Endodermal cell (in vitro differentiated cells): ENCODE results near the gene GPC4. TPM values are rescaled to one million over a fixed set of nuclear protein-coding genes. Genes with fewer than 3 reads are reported as not detected.

ENCODE experiments used
- DNase-seq: peaks from one replicate; pipeline ENCODE4 v3.0.0-alpha.2; 2017
- H3K27ac ChIP-seq: 2 replicates; pipeline ENCODE4 v1.5.1; 2013; ENCODE audit warnings: mild to moderate bottlenecking, low read depth, low read length, moderate library complexity
- H3K27me3 ChIP-seq: 2 replicates; pipeline ENCODE4 v1.6.1; 2013; ENCODE audit warnings: mild to moderate bottlenecking, low read length, moderate library complexity; ENCODE audit not compliant: insufficient read depth, control insufficient read depth, poor library complexity, severe bottlenecking
- H3K36me3 ChIP-seq: 2 replicates; pipeline ENCODE4 v1.7.0; 2013; ENCODE audit warnings: mild to moderate bottlenecking, low read length, moderate library complexity; ENCODE audit not compliant: control insufficient read depth, insufficient read depth
- H3K4me1 ChIP-seq: one replicate; pipeline ENCODE4 v1.7.0; 2013; ENCODE audit warnings: low read length; ENCODE audit not compliant: control insufficient read depth, insufficient read depth
- H3K4me3 ChIP-seq: 2 replicates; pipeline ENCODE4 v1.5.1; 2013; ENCODE audit warnings: mild to moderate bottlenecking, low read length, moderate library complexity
- H3K9ac ChIP-seq: 2 replicates; pipeline ENCODE4 v1.6.1; 2013; ENCODE audit warnings: mild to moderate bottlenecking, low read length, moderate library complexity; ENCODE audit not compliant: poor library complexity, severe bottlenecking; ENCODE audit errors: extremely low read depth
- H3K9me3 ChIP-seq: 2 replicates; pipeline ENCODE4 v1.6.1; 2013; ENCODE audit warnings: mild to moderate bottlenecking, low read length, moderate library complexity; ENCODE audit not compliant: control insufficient read depth
- H3K27ac Mint-ChIP-seq: 2 replicates; pipeline ENCODE4 v1.8.0; 2020; ENCODE audit warnings: mixed read lengths
- H3K27me3 Mint-ChIP-seq: 2 replicates; pipeline ENCODE4 v1.8.0; 2021; ENCODE audit warnings: mild to moderate bottlenecking, mixed read lengths; ENCODE audit not compliant: insufficient read depth
- H3K36me3 Mint-ChIP-seq: 2 replicates; pipeline ENCODE4 v1.8.0; 2020; ENCODE audit warnings: low read depth, mixed read lengths
- H3K4me1 Mint-ChIP-seq: 2 replicates; pipeline ENCODE4 v1.8.0; 2020; ENCODE audit warnings: mixed read lengths
- H3K4me3 Mint-ChIP-seq: 2 replicates; pipeline ENCODE4 v1.8.0; 2020; ENCODE audit warnings: mild to moderate bottlenecking, moderate library complexity, mixed read lengths
- H3K9me3 Mint-ChIP-seq: 2 replicates; pipeline ENCODE4 v1.8.0; 2020; ENCODE audit warnings: mild to moderate bottlenecking, mixed read lengths
- CTCF ChIP-seq: fragments of 200-600 bp; sonication (generic); conservative IDR thresholded peaks from 2 replicates; pipeline ENCODE4 v1.5.0; 2021; ENCODE audit warnings: antibody characterized with exemption, mild to moderate bottlenecking
- WGBS, 2 experiments: methylation state at CpG; one replicate each; pipeline versions ENCODE4 v1.1.5 to v1.1.7; 2013; ENCODE audit warnings: missing lambda C conversion rate in 2 of 2, mixed read lengths in 1 of 2; ENCODE audit not compliant: insufficient coverage in 1 of 2, insufficient read length in 1 of 2; 5-methylcytosine and 5-hydroxymethylcytosine counted together
- long read RNA-seq, 4 experiments: library from polyadenylated mRNA in 2 of 4; library from RNA in 1 of 4; library from capped mRNA in 1 of 4; stranded (forward) in 3 of 4; unstranded in 1 of 4; transcript quantifications; one replicate each; pipeline ENCODE4 v2.0.0, GENCODE V29; 2020 to 2021; ENCODE audit warnings: inconsistent platforms in 1 of 4
- polyA plus RNA-seq, 2 experiments: library from polyadenylated mRNA; stranded (reverse); fragments of 50-300 nt; gene quantifications; one replicate each; pipeline ENCODE4 v1.2.3, GENCODE V29; 2013
- total RNA-seq, 2 donors: library from RNA; stranded (reverse); fragmentation: NEBNext Ultra II Directional in 1 of 2; extraction: Animal tissue kit (Norgen Biotek cat#: 25700) in 1 of 2; gene quantifications; 2 replicates in 1 of 2; 3 replicates in 1 of 2; pipeline ENCODE4 v1.2.1, GENCODE V29; 2021

The GPC4 gene
- total RNA-seq = 100 to 1,000 TPM; 281 to 829 TPM
- polyA plus RNA-seq (2013, experiment 1 of 2) = 119 TPM
- 101 TPM for polyA plus RNA-seq (2013, experiment 2 of 2)
- long read RNA-seq, experiment 1, full-length matches to known transcripts = 88 of 230 reads
- long read RNA-seq, experiment 1, partial matches to known transcripts = 54 of 230 reads
- long read RNA-seq, experiment 1, other reads (novel, unspliced or antisense) = 88 of 230 reads
- long read RNA-seq, experiment 2, full-length matches to known transcripts = 728 of 868 reads
- long read RNA-seq, experiment 2, partial matches to known transcripts = 67 of 868 reads
- long read RNA-seq, experiment 2, other reads (novel, unspliced or antisense) = 73 of 868 reads
- long read RNA-seq, experiment 3, full-length matches to known transcripts = 4,375 of 4,533 reads
- long read RNA-seq, experiment 3, partial matches to known transcripts = 43 of 4,533 reads
- long read RNA-seq, experiment 3, other reads (novel, unspliced or antisense) = 115 of 4,533 reads
- long read RNA-seq, experiment 4, full-length matches to known transcripts = 1 of 48 reads
- long read RNA-seq, experiment 4, partial matches to known transcripts = 5 of 48 reads
- long read RNA-seq, experiment 4, other reads (novel, unspliced or antisense) = 42 of 48 reads

DNA sequence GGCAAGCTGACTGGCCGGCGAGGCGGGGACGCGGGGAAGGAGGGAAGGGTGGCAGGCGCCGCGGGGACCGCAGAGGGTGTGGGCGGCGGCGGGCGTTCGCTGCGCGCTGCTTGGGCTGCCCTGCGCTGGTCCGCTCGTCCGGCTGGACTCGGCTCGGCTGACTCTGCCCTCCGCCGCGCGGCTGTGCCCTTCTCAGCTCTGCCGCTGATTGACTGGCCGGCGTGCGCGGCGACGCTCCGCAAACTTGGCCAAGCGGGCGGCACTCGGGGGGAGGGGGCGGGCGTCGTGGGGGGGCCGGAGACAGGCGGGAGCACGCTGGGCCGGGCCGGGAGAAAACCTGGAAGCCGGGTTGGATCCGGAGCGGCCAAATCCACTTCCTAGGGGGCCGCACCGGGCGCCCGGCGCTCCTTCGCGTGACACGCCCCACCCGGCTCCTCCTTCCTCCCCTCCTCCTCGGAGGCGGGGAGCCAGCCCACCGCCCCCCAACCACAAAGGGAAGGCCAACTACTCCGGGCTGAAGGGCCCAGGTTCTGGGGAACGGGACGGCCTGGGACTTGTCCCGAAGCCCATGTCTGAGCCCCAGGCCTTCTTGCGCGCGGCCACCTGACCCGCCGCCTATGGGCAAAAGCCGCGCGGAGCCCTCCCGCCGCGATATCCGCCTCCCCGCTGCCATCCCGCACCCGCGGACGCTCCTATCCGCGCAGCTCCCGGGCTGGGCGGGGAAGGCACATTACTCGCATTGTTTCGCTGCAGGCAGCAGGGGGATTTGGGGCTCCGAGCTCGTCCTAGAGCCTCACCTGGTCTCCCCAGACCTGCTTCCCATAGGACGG lies at the start of gene GPC4:
GPC4 (minus strand) TSS at position 214 of the 830 bp plus-strand sequence. CDS start 524 bp downstream, outside the sequence.
- peak; percentile 90 for DNase-seq
- 0% methylated on average over 83 of the region's 90 CpGs; no CpG with 5 or more reads in 1 of the 2 experiments for WGBS, 2 experiments
- H3K4me1 ChIP-seq = no peaks in the 10 kb centered on the region
- Mint-ChIP-seq H3K27me3 (no peaks in the 10 kb centered on the region), H3K9me3 (no peaks in the 10 kb centered on the region), H3K27ac (peak within 1 kb of the TSS; percentile 98), H3K4me3 (peak within 1 kb of the TSS; percentile 98), H3K36me3 (peaks cover 36% of the 10 kb centered on the region), H3K4me1 (peaks cover 53% of the 10 kb centered on the region)
- H3K9ac ChIP-seq = peak within 1 kb of the TSS; percentile 83
- peak; percentile 57 for TF ChIP-seq CTCF
- H3K27me3 ChIP-seq = no peaks in the 10 kb centered on the region
- H3K4me3 ChIP-seq = peak within 1 kb of the TSS; percentile 94
- peaks cover 23% of the 10 kb centered on the region for H3K36me3 ChIP-seq
- no peaks in the 10 kb centered on the region for H3K9me3 ChIP-seq
- no peak within 1 kb of the TSS for H3K27ac ChIP-seq

DNA sequence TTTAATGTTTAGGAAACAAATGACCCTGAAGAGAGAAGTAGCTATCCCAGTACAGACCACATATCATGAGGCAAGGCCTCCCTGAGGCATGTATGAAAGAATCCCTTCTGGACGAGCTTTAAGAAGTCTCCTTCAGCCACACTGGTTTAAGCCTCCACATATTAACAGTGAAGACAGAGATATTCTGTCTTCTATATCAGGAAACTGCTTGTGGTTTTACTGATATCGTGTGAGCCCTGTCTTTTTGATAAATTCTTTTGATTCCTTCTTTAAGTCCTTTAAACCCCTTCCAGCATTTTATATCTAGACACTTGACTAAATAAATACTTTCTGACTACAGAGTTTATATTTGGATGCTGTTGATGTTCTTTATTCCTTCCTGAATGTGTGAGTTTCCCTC lies 45.9 kb upstream of the GPC4 start:
- Histone ChIP-seq H3K27me3 (no peaks in the 10 kb centered on the region), H3K9me3 (no peaks in the 10 kb centered on the region), H3K4me1 (no peaks in the 10 kb centered on the region), H3K4me3 (no peak overlapping the region), H3K9ac (no peak overlapping the region), H3K36me3 (no peaks in the 10 kb centered on the region), H3K27ac (no peak overlapping the region)
- Mint-ChIP-seq H3K36me3 (peaks cover 10% of the 10 kb centered on the region), H3K4me3 (no peak overlapping the region), H3K4me1 (peaks cover 5% of the 10 kb centered on the region), H3K27ac (no peak overlapping the region), H3K27me3 (no peaks in the 10 kb centered on the region), H3K9me3 (peaks cover 3% of the 10 kb centered on the region)
- 86 to 100% methylated on average over 1 to 2 of the region's 2 CpGs for WGBS, 2 experiments
- no peak for DNase-seq
- no peak for TF ChIP-seq CTCF

- Histone ChIP-seq H3K27ac (no peak overlapping the region), H3K4me1 (no peaks in the 10 kb centered on the region), H3K4me3 (no peak overlapping the region), H3K27me3 (no peaks in the 10 kb centered on the region), H3K36me3 (no peaks in the 10 kb centered on the region), H3K9ac (no peak overlapping the region), H3K9me3 (no peaks in the 10 kb centered on the region)
- DNase-seq = no peak
- TF ChIP-seq CTCF = no peak
- peak overlapping the region; percentile 54 for H3K27ac Mint-ChIP-seq
- peaks cover 21% of the 10 kb centered on the region for H3K4me1 Mint-ChIP-seq
- no peaks in the 10 kb centered on the region for H3K9me3 Mint-ChIP-seq
- H3K27me3 Mint-ChIP-seq = no peaks in the 10 kb centered on the region
- WGBS, 2 experiments = 83% methylated on average over 5 of the region's 5 CpGs; no CpG with 5 or more reads in 1 of the 2 experiments
- H3K4me3 Mint-ChIP-seq = no peak overlapping the region
- H3K36me3 Mint-ChIP-seq = peaks cover 5% of the 10 kb centered on the region
These were observed 39.6 kb upstream of the GPC4 start for GRCh38 chrX:133454924-133455323.
